Coronary artery (tissue), 2 donors: ENCODE results near the gene MAGI2.

Experiments
- DNase-seq: peaks from one replicate; pipeline ENCODE4 v3.0.0-alpha.2; 2017; ENCODE audit warnings: low spot score
- H3K27ac ChIP-seq, 2 donors: fragments of 200-600 bp; sonication (generic); one replicate each; pipeline ENCODE4 v1.5.1; 2016 to 2019
- H3K4me3 ChIP-seq: fragments of 200-600 bp; sonication (generic); 2 replicates; pipeline ENCODE4 v1.5.1; 2016; ENCODE audit warnings: mild to moderate bottlenecking, moderate library complexity
- TF ChIP-seq, protein P1 (sequence below): fragments of 200-600 bp; sonication (generic); IDR thresholded peaks from one replicate; pipeline ENCODE4 v1.5.1; 2019; ENCODE audit warnings: antibody characterized with exemption

Gene MAGI2

DNA sequence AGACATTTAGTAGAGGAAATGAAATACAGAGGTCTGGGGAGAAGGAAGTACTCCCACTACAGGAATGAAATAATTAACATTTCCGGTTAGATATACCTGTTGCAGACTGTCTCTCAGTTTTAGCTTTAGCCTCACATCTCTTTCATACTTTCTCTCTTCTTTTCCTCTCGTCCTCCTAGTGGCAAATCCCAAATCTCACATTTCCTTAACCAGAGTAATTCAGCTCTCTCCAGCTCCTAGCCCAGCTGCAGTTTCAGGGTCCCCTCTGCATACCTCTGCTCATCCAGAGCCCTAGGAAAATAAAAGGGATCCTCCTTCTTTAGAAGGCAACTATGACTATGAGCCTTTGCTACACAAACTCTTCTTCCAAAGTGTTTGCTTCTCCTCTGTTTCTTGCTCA lies 1011.7 kb downstream of the MAGI2 start:
- TF ChIP-seq, protein P1, sequence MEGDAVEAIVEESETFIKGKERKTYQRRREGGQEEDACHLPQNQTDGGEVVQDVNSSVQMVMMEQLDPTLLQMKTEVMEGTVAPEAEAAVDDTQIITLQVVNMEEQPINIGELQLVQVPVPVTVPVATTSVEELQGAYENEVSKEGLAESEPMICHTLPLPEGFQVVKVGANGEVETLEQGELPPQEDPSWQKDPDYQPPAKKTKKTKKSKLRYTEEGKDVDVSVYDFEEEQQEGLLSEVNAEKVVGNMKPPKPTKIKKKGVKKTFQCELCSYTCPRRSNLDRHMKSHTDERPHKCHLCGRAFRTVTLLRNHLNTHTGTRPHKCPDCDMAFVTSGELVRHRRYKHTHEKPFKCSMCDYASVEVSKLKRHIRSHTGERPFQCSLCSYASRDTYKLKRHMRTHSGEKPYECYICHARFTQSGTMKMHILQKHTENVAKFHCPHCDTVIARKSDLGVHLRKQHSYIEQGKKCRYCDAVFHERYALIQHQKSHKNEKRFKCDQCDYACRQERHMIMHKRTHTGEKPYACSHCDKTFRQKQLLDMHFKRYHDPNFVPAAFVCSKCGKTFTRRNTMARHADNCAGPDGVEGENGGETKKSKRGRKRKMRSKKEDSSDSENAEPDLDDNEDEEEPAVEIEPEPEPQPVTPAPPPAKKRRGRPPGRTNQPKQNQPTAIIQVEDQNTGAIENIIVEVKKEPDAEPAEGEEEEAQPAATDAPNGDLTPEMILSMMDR, result no peak
- Histone ChIP-seq H3K27ac (no peak overlapping the region), H3K4me3 (no peak overlapping the region)
- DNase-seq, result no peak

DNA sequence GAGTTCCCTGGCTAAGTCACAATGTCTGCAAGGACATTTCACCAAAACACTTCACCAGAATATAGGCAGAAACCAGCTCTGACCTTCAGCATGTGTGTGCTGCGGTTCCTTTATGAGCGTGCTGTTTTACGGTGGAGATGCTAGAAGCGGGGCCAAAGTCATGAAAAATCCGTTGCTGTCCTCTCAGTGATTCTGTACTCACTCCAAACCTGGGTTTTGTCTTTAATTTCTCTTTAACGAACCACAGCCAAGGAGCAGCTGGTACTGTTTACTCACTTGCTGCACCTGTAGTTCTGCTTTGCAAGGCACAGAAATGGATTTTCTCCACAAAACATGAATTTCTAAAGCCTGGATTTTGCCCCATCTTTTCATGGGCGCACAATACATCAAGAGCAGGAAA lies 1015.0 kb downstream of the MAGI2 start:
- DNase-seq, result no peak
- no peak overlapping the region for H3K27ac ChIP-seq
- TF ChIP-seq, protein P1, result no peak
- no peak overlapping the region for H3K4me3 ChIP-seq

DNA sequence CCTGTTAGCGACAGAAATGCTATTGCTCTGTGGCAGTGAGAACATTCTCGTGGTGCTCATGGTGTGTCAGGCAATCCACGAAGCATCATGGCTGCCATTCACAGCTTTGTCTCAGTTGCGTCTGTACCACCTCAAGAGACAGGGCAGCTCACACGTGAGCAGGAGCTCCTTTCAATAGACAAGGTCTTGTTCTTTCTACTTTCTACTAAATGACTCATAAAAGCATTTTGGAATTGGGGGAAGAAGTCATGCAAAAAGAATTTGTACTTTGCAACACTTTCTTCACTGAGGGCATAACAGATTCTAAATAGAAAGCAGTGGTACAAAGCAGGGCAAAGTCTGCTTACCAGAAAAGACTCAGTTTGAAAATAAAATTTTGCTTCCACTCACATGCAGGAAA lies 1016.3 kb downstream of the MAGI2 start:
- TF ChIP-seq, protein P1, result no peak
- H3K27ac ChIP-seq, result peak overlapping the region; percentile 67 to 87
- H3K4me3 ChIP-seq, result peak overlapping the region; percentile 36
- no peak for DNase-seq

DNA sequence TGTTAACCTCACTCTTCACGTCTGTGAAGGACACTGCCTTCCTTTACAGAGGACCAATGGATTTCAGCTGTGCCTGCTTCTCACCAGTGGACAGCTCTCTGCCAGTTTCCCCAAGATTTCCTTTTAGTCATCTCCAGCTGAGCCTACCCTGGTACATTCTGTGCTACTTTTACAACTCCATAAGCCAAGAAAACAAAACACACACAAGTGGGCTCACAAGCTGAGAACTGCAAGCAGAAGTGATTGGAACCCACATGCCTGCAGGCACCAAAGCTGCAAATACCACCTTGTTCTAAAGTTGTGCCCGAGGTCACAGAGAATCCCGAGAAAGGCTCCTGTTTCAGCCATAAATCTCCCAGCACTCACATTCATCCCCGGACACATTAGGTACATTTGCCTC lies 1018.1 kb downstream of the MAGI2 start:
- TF ChIP-seq, protein P1, result no peak

DNA sequence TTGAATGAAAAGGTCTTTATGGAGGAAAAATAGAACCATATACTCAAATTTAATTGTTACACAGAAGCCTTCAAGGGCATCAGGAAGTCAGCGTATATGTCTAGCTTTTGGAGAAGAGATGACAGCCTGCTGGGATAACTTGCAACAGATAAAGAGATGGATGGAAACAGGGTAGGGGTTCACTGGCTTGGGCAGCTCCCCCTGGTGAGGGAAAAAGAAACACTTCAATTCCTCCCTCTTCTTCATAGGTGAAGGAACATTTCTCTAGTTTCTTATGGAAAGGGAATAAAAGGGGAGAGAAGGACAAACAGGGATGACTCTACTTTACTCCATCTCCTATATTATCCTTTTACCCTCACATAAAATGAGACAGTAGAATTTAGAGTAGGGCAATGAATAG lies 1019.2 kb downstream of the MAGI2 start:
- no peak overlapping the region for H3K4me3 ChIP-seq
- no peak for DNase-seq
- TF ChIP-seq, protein P1, result no peak
- H3K27ac ChIP-seq, result peak overlapping the region in 1 of 2 donors; percentile 67

More for the DNA sequence above, 1018.1 kb downstream of the MAGI2 start:
- Histone ChIP-seq H3K27ac (peak overlapping the region; percentile 67 to 74), H3K4me3 (no peak overlapping the region)
- peak; percentile 75 for DNase-seq

DNA sequence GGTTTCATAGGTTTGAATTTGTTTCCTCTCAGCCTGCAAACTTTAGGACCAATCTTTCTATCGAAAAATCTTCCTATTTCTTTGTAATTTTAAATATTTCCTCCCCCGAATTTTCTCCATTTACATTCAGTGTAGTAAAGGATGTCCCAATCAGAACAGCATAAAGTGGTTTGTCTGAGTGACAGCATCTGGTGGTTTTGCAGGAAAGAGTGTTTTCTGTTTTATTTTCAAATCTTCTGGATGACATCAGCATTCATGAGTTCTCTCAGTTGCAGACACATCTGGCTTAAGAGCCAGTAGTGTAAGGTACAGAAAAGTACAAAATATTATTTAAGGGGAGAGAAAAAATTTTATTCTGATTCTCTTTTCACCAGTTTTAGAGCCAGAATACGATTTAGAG lies 1020.0 kb downstream of the MAGI2 start:
- Histone ChIP-seq H3K4me3 (no peak overlapping the region), H3K27ac (no peak overlapping the region)
- TF ChIP-seq, protein P1, result no peak
- DNase-seq, result no peak

DNA sequence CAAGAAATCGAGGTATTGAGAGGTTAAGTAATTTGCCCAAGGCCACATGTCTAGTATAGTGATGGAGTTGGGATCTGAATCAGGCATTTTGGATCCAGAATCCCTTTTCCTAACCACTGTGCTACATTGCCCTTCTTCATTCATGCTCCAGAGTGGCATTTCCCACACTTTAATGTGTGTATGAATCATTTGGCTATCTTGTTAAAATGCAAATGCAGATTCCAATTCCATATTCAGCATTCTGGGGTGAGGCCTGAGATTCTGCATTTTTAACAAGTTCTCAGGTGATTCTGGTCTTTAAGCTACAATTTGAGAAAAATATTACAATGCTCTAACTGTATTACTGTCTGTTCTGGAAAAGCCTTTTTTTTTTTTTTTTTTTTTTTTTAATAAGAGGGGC lies 1023.6 kb downstream of the MAGI2 start:
- DNase-seq, result no peak
- TF ChIP-seq, protein P1, result no peak

More for the DNA sequence above, 1023.6 kb downstream of the MAGI2 start:
- Histone ChIP-seq H3K4me3 (no peak overlapping the region), H3K27ac (no peak overlapping the region)
